A549 treated with CORT108297 at 1 μM for 4 hours (cell line): ENCODE results near the gene MFSD1. TPM values are rescaled to one million over a fixed set of nuclear protein-coding genes. Genes with fewer than 3 reads are reported as not detected.

Experiments used
- total RNA-seq: library from RNA; stranded (reverse); fragments of 200-300 nt; extraction: Qiagen RNA extraction; gene quantifications from 5 replicates; pipeline ENCODE4 v1.2.3, GENCODE V29; 2022

The MFSD1 gene
- 44.3 to 54.4 TPM (median 49.7 TPM) in 5 replicates for total RNA-seq

GRCh38 chr3:158801696-158802408 lies at the start of gene MFSD1:
Gene MFSD1, plus strand, starts transcription at chr3:158802054. Its CDS starts 99 bp downstream, at chr3:158802153.

Other genes starting within 250 kb of the MFSD1 start
- 22.3 to 25.4 TPM (median 24.4 TPM) in 5 replicates for gene MLF1, start 230.9 kb upstream of the MFSD1 start, total RNA-seq
- 39.2 to 66.7 TPM (median 41.4 TPM) in 5 replicates for gene GFM1, start 157.5 kb upstream of the MFSD1 start, total RNA-seq
- gene LXN, start 129.4 kb upstream of the MFSD1 start, total RNA-seq, result 62.1 to 76.2 TPM (median 69.2 TPM) in 5 replicates
- 8.8 to 12.3 TPM (median 9.2 TPM) in 5 replicates for gene RARRES1, start 69.6 kb upstream of the MFSD1 start, total RNA-seq